ENCODE measurements around the gene TIMELESS. TPM values are rescaled to one million over a fixed set of nuclear protein-coding genes. Genes with fewer than 3 reads are reported as not detected.
"Not testable (repeated sequence)": the region's sequence is repeated elsewhere in the genome, so short reads cannot be mapped to it uniquely, and the experiment has no call there.

TIMELESS gene, protein sequence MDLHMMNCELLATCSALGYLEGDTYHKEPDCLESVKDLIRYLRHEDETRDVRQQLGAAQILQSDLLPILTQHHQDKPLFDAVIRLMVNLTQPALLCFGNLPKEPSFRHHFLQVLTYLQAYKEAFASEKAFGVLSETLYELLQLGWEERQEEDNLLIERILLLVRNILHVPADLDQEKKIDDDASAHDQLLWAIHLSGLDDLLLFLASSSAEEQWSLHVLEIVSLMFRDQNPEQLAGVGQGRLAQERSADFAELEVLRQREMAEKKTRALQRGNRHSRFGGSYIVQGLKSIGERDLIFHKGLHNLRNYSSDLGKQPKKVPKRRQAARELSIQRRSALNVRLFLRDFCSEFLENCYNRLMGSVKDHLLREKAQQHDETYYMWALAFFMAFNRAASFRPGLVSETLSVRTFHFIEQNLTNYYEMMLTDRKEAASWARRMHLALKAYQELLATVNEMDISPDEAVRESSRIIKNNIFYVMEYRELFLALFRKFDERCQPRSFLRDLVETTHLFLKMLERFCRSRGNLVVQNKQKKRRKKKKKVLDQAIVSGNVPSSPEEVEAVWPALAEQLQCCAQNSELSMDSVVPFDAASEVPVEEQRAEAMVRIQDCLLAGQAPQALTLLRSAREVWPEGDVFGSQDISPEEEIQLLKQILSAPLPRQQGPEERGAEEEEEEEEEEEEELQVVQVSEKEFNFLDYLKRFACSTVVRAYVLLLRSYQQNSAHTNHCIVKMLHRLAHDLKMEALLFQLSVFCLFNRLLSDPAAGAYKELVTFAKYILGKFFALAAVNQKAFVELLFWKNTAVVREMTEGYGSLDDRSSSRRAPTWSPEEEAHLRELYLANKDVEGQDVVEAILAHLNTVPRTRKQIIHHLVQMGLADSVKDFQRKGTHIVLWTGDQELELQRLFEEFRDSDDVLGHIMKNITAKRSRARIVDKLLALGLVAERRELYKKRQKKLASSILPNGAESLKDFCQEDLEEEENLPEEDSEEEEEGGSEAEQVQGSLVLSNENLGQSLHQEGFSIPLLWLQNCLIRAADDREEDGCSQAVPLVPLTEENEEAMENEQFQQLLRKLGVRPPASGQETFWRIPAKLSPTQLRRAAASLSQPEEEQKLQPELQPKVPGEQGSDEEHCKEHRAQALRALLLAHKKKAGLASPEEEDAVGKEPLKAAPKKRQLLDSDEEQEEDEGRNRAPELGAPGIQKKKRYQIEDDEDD
- 67.8 TPM for polyA plus RNA-seq (2013, experiment 1 of 2)
- polyA plus RNA-seq (2013, experiment 2 of 2): 67.8 TPM

DNA sequence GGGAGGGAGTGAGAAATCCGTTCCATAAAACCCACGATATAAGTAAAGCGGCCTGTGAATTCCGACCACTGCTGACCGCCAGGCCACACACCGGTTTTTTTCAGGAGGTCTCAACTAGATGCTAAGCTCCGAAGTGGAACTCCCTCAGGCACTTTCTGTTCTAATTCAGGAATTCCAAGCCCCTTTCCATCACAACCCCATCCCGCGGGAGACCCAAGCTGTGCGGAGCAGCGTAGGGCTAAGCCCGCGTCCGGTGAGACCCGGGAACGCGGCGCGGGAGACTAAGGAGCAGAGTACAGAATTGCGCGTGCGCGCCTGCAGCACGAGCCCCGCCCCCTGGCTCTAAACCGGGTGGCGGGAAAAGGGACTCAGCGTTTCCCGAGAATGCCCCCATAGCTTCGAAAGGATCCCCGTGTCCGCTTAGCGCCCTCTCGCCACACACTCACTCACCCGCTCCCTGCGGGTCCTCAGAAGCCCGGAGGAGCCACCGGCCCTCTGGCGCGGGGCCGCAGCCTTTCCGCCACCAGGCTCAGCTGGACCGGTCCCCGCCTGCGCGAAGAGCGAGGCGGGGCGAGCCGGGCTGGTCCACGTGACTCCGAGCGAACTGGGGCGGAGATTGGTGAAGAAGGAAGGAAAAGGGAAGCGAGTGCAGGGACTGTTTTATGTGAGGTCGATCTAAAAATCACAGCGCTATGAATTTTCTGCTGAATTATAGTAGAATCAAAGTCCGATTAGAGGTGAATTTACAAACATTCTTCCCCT lies at the start of gene TIMELESS:
TIMELESS (minus strand) TSS at position 567 of the 762 bp plus-strand sequence. CDS start 15,256 bp downstream, outside the sequence.
- peak within 1 kb of the TSS; percentile 96 for H3K18ac ChIP-seq (ENCODE audit: low read length)
- H3K27me3 ChIP-seq (ENCODE audit: control insufficient read depth in 3 of 3, insufficient read depth in 3 of 3, low read depth in 1 of 3, low read length in 3 of 3): no peaks in the 10 kb centered on the region
- H3K4me2 ChIP-seq (ENCODE audit: insufficient read depth, low read length, poor library complexity, severe bottlenecking): peak within 1 kb of the TSS; percentile 68
- DNase-seq (ENCODE audit: low spot score): peak; percentile 86
- peaks cover 0 to 18% of the 10 kb centered on the region in 2 donors for H3K9me3 ChIP-seq (replicated peaks in 1 of 2; ENCODE audit: control insufficient read depth in 2 of 2, insufficient read depth in 1 of 2, low read depth in 1 of 2, low read length in 2 of 2)
- no peak within 1 kb of the TSS for H4K91ac ChIP-seq (ENCODE audit: low read depth, low read length, poor library complexity)
- H3K14ac ChIP-seq (ENCODE audit: low read length): no peak within 1 kb of the TSS
- H2BK12ac ChIP-seq (ENCODE audit: low read length): no peak within 1 kb of the TSS
- peak within 1 kb of the TSS; percentile 61 to 81 for H3K4me3 ChIP-seq (ENCODE audit: low read length in 2 of 2)
- no peak within 1 kb of the TSS for H2AK5ac ChIP-seq (ENCODE audit: low read depth, low read length)
- no peak within 1 kb of the TSS for H4K8ac ChIP-seq (ENCODE audit: low read depth, low read length)
- no peaks in the 10 kb centered on the region for H3K79me1 ChIP-seq (ENCODE audit: low read depth, low read length)
- peaks cover 0 to 7% of the 10 kb centered on the region in 2 donors for H3K4me1 ChIP-seq (ENCODE audit: control insufficient read depth in 2 of 2, insufficient read depth in 1 of 2, low read depth in 1 of 2, low read length in 2 of 2)
- H3K23ac ChIP-seq (ENCODE audit: low read depth, low read length, poor library complexity): peak within 1 kb of the TSS; percentile 50
- peak within 1 kb of the TSS; percentile 70 for H2BK5ac ChIP-seq (ENCODE audit: low read length)
- no CpG with 5 or more reads among the region's 58 CpGs for WGBS, 2 donors (ENCODE audit: extremely low coverage in 2 of 2, insufficient read length in 2 of 2, insufficient replicate concordance in 1 of 2)
- no peak within 1 kb of the TSS for H2BK120ac ChIP-seq (ENCODE audit: low read depth, low read length)
- H3K27ac ChIP-seq (replicated peaks; ENCODE audit: low read length): peak within 1 kb of the TSS; percentile 99
- peak within 1 kb of the TSS; percentile 85 for H3K9ac ChIP-seq (ENCODE audit: low read depth, low read length, poor library complexity)
- no peak within 1 kb of the TSS for H3K4ac ChIP-seq (ENCODE audit: low read length)
- H2AFZ ChIP-seq (ENCODE audit: low read length): peak within 1 kb of the TSS; percentile 96
- peaks cover 0 to 27% of the 10 kb centered on the region in 2 donors for H3K36me3 ChIP-seq (replicated peaks in 1 of 2; ENCODE audit: control insufficient read depth in 2 of 2, insufficient read depth in 2 of 2, low read length in 2 of 2)
- no peak within 1 kb of the TSS for H2BK15ac ChIP-seq (ENCODE audit: low read length)

DNA sequence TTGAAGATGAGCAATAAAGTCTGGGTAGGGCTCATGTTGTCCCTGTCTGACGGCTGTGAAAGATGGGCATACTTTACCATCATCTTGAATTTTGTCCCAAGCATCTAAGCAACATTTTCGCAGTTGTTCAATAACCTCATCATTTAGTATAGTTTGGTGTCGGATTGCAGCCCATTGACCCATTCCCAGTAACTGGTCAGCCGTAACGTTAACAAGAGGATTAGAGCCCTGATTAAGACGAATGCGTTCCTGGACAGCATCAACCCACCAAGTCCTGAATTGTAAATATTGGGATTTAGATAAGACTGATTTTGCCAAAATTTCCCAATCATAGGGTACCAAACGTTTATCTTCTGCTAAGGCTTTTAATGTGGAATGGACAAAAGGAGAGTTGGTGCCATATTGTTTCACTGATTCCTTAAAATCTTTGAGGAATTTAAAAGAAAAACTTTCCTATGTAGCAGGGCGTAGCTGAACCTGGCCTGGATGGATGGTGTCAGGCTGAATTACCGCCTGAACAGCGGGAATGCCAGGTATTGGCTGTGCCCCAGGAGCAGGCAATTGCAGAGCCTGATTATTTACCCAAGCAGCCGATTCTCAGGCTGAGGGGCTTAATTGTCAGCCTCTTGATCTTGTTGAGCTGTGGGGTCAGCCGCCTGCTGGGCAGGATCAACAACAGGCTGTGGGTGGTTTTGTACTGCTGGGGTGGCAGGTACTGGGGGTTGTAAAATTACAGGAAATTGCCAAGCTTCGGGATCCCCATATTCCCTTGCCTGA lies 49.1 kb upstream of the TIMELESS start:
- H2BK12ac ChIP-seq (ENCODE audit: low read length); H3K36me3 ChIP-seq (replicated peaks in 1 of 2; ENCODE audit: control insufficient read depth in 2 of 2, insufficient read depth in 2 of 2, low read length in 2 of 2); H3K18ac ChIP-seq (ENCODE audit: low read length); H3K4me2 ChIP-seq (ENCODE audit: insufficient read depth, low read length, poor library complexity, severe bottlenecking); H3K4me3 ChIP-seq (ENCODE audit: low read length in 2 of 2); H3K27ac ChIP-seq (replicated peaks; ENCODE audit: low read length); H2AFZ ChIP-seq (ENCODE audit: low read length); H3K9ac ChIP-seq (ENCODE audit: low read depth, low read length, poor library complexity); H2BK15ac ChIP-seq (ENCODE audit: low read length); H2AK5ac ChIP-seq (ENCODE audit: low read depth, low read length); H2BK120ac ChIP-seq (ENCODE audit: low read depth, low read length); H4K91ac ChIP-seq (ENCODE audit: low read depth, low read length, poor library complexity); H3K14ac ChIP-seq (ENCODE audit: low read length); H3K79me1 ChIP-seq (ENCODE audit: low read depth, low read length); H3K27me3 ChIP-seq (ENCODE audit: control insufficient read depth in 3 of 3, insufficient read depth in 3 of 3, low read depth in 1 of 3, low read length in 3 of 3); H2BK5ac ChIP-seq (ENCODE audit: low read length); H3K4ac ChIP-seq (ENCODE audit: low read length); H4K8ac ChIP-seq (ENCODE audit: low read depth, low read length); H3K23ac ChIP-seq (ENCODE audit: low read depth, low read length, poor library complexity); H3K4me1 ChIP-seq (ENCODE audit: control insufficient read depth in 2 of 2, insufficient read depth in 1 of 2, low read depth in 1 of 2, low read length in 2 of 2): not testable (repeated sequence)
- WGBS, 2 donors (ENCODE audit: extremely low coverage in 2 of 2, insufficient read length in 2 of 2, insufficient replicate concordance in 1 of 2): no CpG with 5 or more reads among the region's 14 CpGs
- peak; percentile 57 for DNase-seq (ENCODE audit: low spot score)
- H3K9me3 ChIP-seq (replicated peaks in 1 of 2; ENCODE audit: control insufficient read depth in 2 of 2, insufficient read depth in 1 of 2, low read depth in 1 of 2, low read length in 2 of 2): peaks cover 0 to 12% of the 10 kb centered on the region in 2 donors

DNA sequence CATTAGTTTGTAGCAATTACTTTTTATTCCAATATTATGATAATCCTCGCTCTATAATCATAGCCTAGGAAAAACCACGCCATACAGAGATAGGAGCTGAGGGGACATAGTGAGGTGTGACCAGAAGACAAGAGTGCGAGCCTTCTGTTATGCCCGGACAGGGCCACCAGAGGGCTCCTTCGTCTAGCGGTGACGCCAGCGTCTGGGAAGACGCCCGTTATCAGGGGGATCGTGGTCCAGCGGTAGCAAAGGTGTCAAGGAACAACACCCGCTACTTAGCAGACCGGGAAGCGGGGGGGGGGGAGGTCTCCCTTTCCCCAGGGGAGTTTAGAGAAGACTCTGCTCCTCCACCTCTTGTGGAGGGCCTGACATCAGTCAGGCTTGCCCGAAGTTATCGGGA lies 47.5 kb upstream of the TIMELESS start:
- H3K9me3 ChIP-seq (replicated peaks in 1 of 2; ENCODE audit: control insufficient read depth in 2 of 2, insufficient read depth in 1 of 2, low read depth in 1 of 2, low read length in 2 of 2): peaks cover 0 to 19% of the 10 kb centered on the region in 2 donors
- not testable (repeated sequence) for H2AFZ ChIP-seq (ENCODE audit: low read length); H3K9ac ChIP-seq (ENCODE audit: low read depth, low read length, poor library complexity); H3K27ac ChIP-seq (replicated peaks; ENCODE audit: low read length); H2BK5ac ChIP-seq (ENCODE audit: low read length); H2AK5ac ChIP-seq (ENCODE audit: low read depth, low read length); H3K36me3 ChIP-seq (replicated peaks in 1 of 2; ENCODE audit: control insufficient read depth in 2 of 2, insufficient read depth in 2 of 2, low read length in 2 of 2); H3K79me1 ChIP-seq (ENCODE audit: low read depth, low read length); H3K27me3 ChIP-seq (ENCODE audit: control insufficient read depth in 3 of 3, insufficient read depth in 3 of 3, low read depth in 1 of 3, low read length in 3 of 3); H4K91ac ChIP-seq (ENCODE audit: low read depth, low read length, poor library complexity); H3K14ac ChIP-seq (ENCODE audit: low read length); DNase-seq (ENCODE audit: low spot score); H3K4me3 ChIP-seq (ENCODE audit: low read length in 2 of 2); H4K8ac ChIP-seq (ENCODE audit: low read depth, low read length); H3K4me2 ChIP-seq (ENCODE audit: insufficient read depth, low read length, poor library complexity, severe bottlenecking); H3K4me1 ChIP-seq (ENCODE audit: control insufficient read depth in 2 of 2, insufficient read depth in 1 of 2, low read depth in 1 of 2, low read length in 2 of 2); H2BK120ac ChIP-seq (ENCODE audit: low read depth, low read length); H2BK12ac ChIP-seq (ENCODE audit: low read length); H3K4ac ChIP-seq (ENCODE audit: low read length); H3K18ac ChIP-seq (ENCODE audit: low read length); H3K23ac ChIP-seq (ENCODE audit: low read depth, low read length, poor library complexity); H2BK15ac ChIP-seq (ENCODE audit: low read length)
- WGBS, 2 donors (ENCODE audit: extremely low coverage in 2 of 2, insufficient read length in 2 of 2, insufficient replicate concordance in 1 of 2): no CpG with 5 or more reads among the region's 17 CpGs

Measured in neuronal stem cell (in vitro differentiated cells).